Activated B cell treated with CpG ODN at 0.5 μM for 24 hours (primary cell): ENCODE results near the gene TRDMT1. TPM values are rescaled to one million over a fixed set of nuclear protein-coding genes. Genes with fewer than 3 reads are reported as not detected.

Experiments
- ATAC-seq: fragments of 200-7000 bp; cut with Tn5 transposase; one replicate; pipeline ENCODE4 v1.10.0; 2021; ENCODE audit warnings: low read depth, mild to moderate bottlenecking, moderate library complexity
- CTCF ChIA-PET: fragments of 350-600 bp; sonication (Branson Sonifier 250); formaldehyde crosslinking; loops from one replicate; lab custom pipeline; 2021; ENCODE audit warnings: antibody characterized with exemption; lab: Charles Lee
- POLR2A ChIA-PET: fragments of 350-600 bp; sonication (Branson Sonifier 250); formaldehyde crosslinking; loops from one replicate; lab custom pipeline; 2021; ENCODE audit warnings: antibody characterized with exemption; lab: Charles Lee
- DNase-seq: peaks from one replicate; pipeline ENCODE4 v3.0.0; 2022
- H3K27ac Mint-ChIP-seq: one replicate; pipeline ENCODE4 v1.8.0; 2020; ENCODE audit warnings: mixed read lengths
- H3K27me3 Mint-ChIP-seq: one replicate; pipeline ENCODE4 v1.8.0; 2021; ENCODE audit warnings: mixed read lengths
- H3K36me3 Mint-ChIP-seq: one replicate; pipeline ENCODE4 v1.8.0; 2021; ENCODE audit warnings: low read depth, mixed read lengths
- H3K4me1 Mint-ChIP-seq: one replicate; pipeline ENCODE4 v1.8.0; 2021; ENCODE audit warnings: mixed read lengths
- H3K4me3 Mint-ChIP-seq: one replicate; pipeline ENCODE4 v1.8.0; 2020; ENCODE audit warnings: mild to moderate bottlenecking, mixed read lengths
- H3K9me3 Mint-ChIP-seq: one replicate; pipeline ENCODE4 v1.8.0; 2020; ENCODE audit warnings: mixed read lengths
- intact Hi-C: fragments of 100-400 bp; cut with micrococcal nuclease; formaldehyde crosslinking; loops from one replicate; pipeline ENCODE4 v1.15.1; 2024
- total RNA-seq: library from RNA; stranded (reverse); gene quantifications from 2 replicates; pipeline ENCODE4 v1.2.3, GENCODE V29; 2022
- TF ChIP-seq, protein P1 (sequence below): fragments of 200-600 bp; IDR thresholded peaks from one replicate; pipeline ENCODE4 v1.8.0; 2022; ENCODE audit warnings: antibody characterized with exemption, mild to moderate bottlenecking

Gene TRDMT1, protein sequence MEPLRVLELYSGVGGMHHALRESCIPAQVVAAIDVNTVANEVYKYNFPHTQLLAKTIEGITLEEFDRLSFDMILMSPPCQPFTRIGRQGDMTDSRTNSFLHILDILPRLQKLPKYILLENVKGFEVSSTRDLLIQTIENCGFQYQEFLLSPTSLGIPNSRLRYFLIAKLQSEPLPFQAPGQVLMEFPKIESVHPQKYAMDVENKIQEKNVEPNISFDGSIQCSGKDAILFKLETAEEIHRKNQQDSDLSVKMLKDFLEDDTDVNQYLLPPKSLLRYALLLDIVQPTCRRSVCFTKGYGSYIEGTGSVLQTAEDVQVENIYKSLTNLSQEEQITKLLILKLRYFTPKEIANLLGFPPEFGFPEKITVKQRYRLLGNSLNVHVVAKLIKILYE
- total RNA-seq: 15.0 and 19.9 TPM in 2 replicates

DNA sequence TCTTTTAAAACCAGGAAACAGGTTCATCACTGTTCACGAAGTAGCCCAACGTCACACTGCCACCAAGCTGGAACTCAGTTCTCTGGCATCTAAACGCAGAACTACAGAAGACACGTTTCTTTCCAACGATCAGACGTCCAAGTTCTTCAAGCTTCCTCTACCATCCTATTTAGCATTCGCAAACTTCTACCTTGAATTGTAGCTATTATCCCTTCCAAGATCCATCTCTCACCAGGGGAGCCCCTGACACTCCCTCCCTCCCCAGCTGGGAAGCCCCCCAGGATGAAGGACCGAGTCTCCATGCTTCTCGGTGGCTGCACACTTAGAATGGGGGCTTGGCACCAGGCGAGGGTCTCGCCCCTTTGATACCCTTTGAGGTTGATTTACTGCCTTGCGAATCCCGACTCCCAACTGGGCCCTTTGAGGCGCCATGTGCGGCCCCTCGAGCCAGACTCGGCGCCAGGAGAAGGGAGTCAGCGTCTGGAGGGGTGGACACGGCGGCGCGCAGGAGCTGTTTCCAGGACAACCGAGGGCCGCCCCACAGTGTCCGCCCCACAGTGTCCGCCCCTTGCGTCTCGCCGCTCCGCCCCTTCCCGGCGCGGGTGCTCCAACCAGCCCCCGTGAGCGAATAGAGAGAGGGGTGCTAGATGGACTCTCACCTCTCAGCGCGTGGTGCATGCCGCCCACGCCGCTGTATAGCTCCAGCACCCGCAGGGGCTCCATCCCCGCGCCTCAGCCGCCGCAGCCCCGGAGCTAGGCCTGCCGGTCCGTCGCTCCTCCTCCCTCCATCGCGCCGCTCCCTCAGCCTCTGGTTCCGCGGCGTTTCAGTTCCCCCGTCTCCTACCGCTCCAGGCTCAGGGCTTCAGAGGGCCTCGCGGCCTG, at the start of gene TRDMT1:
Gene TRDMT1, minus strand, starts transcription at position 761 of the 882 bp plus-strand sequence. Its CDS starts 38 bp downstream, at position 723.
- H3K4me3 Mint-ChIP-seq: peak within 1 kb of the TSS; percentile 98
- H3K36me3 Mint-ChIP-seq: peaks cover 12% of the 10 kb centered on the region
- peak; percentile 86 for ATAC-seq
- TF ChIP-seq, protein P1, sequence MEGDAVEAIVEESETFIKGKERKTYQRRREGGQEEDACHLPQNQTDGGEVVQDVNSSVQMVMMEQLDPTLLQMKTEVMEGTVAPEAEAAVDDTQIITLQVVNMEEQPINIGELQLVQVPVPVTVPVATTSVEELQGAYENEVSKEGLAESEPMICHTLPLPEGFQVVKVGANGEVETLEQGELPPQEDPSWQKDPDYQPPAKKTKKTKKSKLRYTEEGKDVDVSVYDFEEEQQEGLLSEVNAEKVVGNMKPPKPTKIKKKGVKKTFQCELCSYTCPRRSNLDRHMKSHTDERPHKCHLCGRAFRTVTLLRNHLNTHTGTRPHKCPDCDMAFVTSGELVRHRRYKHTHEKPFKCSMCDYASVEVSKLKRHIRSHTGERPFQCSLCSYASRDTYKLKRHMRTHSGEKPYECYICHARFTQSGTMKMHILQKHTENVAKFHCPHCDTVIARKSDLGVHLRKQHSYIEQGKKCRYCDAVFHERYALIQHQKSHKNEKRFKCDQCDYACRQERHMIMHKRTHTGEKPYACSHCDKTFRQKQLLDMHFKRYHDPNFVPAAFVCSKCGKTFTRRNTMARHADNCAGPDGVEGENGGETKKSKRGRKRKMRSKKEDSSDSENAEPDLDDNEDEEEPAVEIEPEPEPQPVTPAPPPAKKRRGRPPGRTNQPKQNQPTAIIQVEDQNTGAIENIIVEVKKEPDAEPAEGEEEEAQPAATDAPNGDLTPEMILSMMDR: no peak
- H3K4me1 Mint-ChIP-seq: peaks cover 42% of the 10 kb centered on the region
- POLR2A ChIA-PET: interaction anchor here (1.0 to 6.4 kb wide), 10 partner anchors 15 to 1458 kb away, joined by 3 to 251 read pairs (median 6); partner anchors contain the start of genes ARL5B, RSU1 and VIM
- no peaks in the 10 kb centered on the region for H3K27me3 Mint-ChIP-seq
- CTCF ChIA-PET: interaction anchor here (0.6 to 2.6 kb wide), 7 partner anchors 13 to 415 kb away, joined by 3 to 35 read pairs (median 4); partner anchors contain the start of gene RSU1
- no peaks in the 10 kb centered on the region for H3K9me3 Mint-ChIP-seq
- intact Hi-C loops: loop anchor here (1.0 to 2.0 kb wide), 7 partner anchors 15 to 1458 kb away; partner anchors contain the start of genes ARL5B, MINDY3 and RSU1
- DNase-seq: peak; percentile 81
- H3K27ac Mint-ChIP-seq: peak within 1 kb of the TSS; percentile 94

DNA sequence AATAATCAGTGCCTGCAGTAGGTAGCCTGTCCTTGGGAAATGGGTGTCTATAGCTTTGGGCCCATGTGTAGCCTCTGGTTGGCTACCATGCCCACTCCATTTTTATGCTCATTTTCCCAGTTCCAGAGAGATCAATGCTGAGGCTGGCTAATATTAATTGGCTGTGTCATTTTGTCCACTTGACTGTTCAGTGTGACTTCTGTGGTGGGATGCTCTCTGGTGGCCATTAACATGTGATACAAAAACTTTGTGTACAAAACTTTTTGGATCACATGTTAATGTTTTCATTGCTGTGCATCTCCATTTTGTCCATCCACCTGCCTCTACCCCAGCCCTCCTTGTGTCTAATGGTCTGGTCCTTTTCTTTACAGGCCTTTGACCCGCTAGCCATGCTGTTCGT, 49.3 kb upstream of the TRDMT1 start:
- H3K27me3 Mint-ChIP-seq: peaks cover 5% of the 10 kb centered on the region
- H3K36me3 Mint-ChIP-seq: no peaks in the 10 kb centered on the region
- peaks cover 3% of the 10 kb centered on the region for H3K4me1 Mint-ChIP-seq
- no peak for ATAC-seq
- ChIA-PET POLR2A (no interaction called here), CTCF (no interaction called here)
- no peaks in the 10 kb centered on the region for H3K9me3 Mint-ChIP-seq
- intact Hi-C loops: loop anchor here (10.0 kb wide), 1 partner anchor 1376 kb away; no protein-coding TSS in a partner anchor
- DNase-seq: no peak
- TF ChIP-seq, protein P1: no peak
- H3K4me3 Mint-ChIP-seq: no peak overlapping the region
- no peak overlapping the region for H3K27ac Mint-ChIP-seq

DNA sequence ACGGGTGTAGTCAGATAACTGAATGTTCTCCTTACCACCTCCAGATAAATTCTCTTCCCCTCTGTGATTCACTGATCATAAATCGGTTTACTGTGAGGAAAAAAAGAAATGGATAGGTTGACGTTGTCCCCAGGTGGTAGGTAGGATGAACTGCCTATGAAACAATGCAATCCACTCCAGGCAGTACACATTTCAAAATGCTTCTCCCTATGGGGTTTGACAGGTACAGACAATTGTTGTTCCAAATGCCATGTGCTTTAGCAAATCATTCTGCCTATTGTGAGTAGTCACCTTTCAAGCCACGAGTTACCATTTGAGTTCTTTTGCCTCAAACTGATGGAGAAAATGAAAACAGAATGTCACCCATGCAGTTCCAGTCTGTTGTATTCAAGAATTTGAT, 48.3 kb upstream of the TRDMT1 start:
- TF ChIP-seq, protein P1: no peak
- no peaks in the 10 kb centered on the region for H3K9me3 Mint-ChIP-seq
- no peak overlapping the region for H3K27ac Mint-ChIP-seq
- ChIA-PET POLR2A (no interaction called here), CTCF (interaction anchor here (0.6 kb wide), 1 partner anchor 406 kb away, joined by 3 read pairs; no protein-coding TSS in a partner anchor)
- ATAC-seq (peak; percentile 56), DNase-seq (no peak)
- intact Hi-C loops: loop anchor here (1.0 to 10.0 kb wide), 2 partner anchors 359 to 1375 kb away; no protein-coding TSS in a partner anchor
- no peaks in the 10 kb centered on the region for H3K36me3 Mint-ChIP-seq
- no peak overlapping the region for H3K4me3 Mint-ChIP-seq
- peaks cover 5% of the 10 kb centered on the region for H3K27me3 Mint-ChIP-seq
- no peaks in the 10 kb centered on the region for H3K4me1 Mint-ChIP-seq

DNA sequence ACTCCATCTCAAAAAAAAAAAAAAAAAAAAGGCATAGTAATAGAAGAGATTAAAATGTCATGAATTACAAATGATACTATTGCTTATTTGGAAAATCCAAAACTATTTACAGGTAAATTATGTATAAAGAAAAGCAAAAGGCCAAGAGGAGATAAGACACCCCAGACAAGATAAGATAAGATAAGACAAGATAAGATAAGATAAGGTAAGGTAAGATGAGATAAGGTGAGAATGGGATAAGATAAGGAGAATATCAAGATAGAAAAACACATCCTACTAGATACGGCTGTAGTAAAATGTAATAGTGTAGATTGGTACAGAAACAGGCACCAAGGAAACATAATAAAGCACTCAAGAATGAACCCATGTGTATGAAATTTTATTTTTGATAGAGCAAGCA, 47.5 kb upstream of the TRDMT1 start:
- H3K4me3 Mint-ChIP-seq: no peak overlapping the region
- H3K36me3 Mint-ChIP-seq: no peaks in the 10 kb centered on the region
- ChIA-PET CTCF (no interaction called here), POLR2A (interaction anchor here (0.9 kb wide), 1 partner anchor 21 kb away, joined by 6 read pairs; the partner anchor contains the start of gene VIM)
- peaks cover 5% of the 10 kb centered on the region for H3K27me3 Mint-ChIP-seq
- intact Hi-C loops: loop anchor here (1.0 kb wide), 1 partner anchor 358 kb away; no protein-coding TSS in a partner anchor
- DNase-seq (no peak), ATAC-seq (no peak)
- H3K9me3 Mint-ChIP-seq: no peaks in the 10 kb centered on the region
- TF ChIP-seq, protein P1: no peak
- no peaks in the 10 kb centered on the region for H3K4me1 Mint-ChIP-seq
- no peak overlapping the region for H3K27ac Mint-ChIP-seq
